ENCODE measurements around the gene ADAM22.

GRCh38 chr7:88153378-88153777 lies 219.3 kb downstream of the ADAM22 start:
- no peak for TF ChIP-seq TAF1 (IDR thresholded peaks at IDR 0.05; ENCODE audit: low read depth, low read length)
- no peak for TF ChIP-seq POLR2A (IDR thresholded peaks at IDR 0.05; ENCODE audit: low read depth, low read length)
- TF ChIP-seq SPI1 (IDR thresholded peaks at IDR 0.05; ENCODE audit: low read depth, low read length): no peak

All from GM12891 (cell line).